A673 (cell line): Measurements from ENCODE around the gene PAPSS1.

Source experiments
- CTCF ChIP-seq: fragments of 300-800, 200-600 bp; sonication (generic); conservative IDR thresholded peaks from 2 replicates; pipeline ENCODE4 v1.5.1; 2017; ENCODE audit warnings: low read depth, mild to moderate bottlenecking, antibody characterized with exemption, low read length, moderate library complexity, mixed read lengths
- EZH2 ChIP-seq: fragments of 200-600 bp; sonication (generic); IDR thresholded peaks from 2 replicates; pipeline ENCODE4 v1.6.1; 2017; ENCODE audit warnings: borderline replicate concordance, low read depth, mild to moderate bottlenecking, mixed read lengths, antibody characterized with exemption, low read length; ENCODE audit not compliant: poor library complexity, severe bottlenecking

GRCh38 chr4:107682306-107682705 lies 37.7 kb downstream of the PAPSS1 start:
- TF ChIP-seq CTCF (no peak), EZH2 (no peak)
